ENCODE results near the gene ADAMTS16.

Gene ADAMTS16

GRCh38 chr5:5141625-5142525 lies 1.7 kb downstream of the ADAMTS16 start:
- peak; percentile 70 for DNase-seq

GRCh38 chr5:5144441-5144840 lies 4.3 kb downstream of the ADAMTS16 start:
- no peak for DNase-seq

- DNase-seq = peak; percentile 93
Measured at GRCh38 chr5:5145651-5146529, 5.8 kb downstream of the ADAMTS16 start.

- no peak for DNase-seq
Measured at GRCh38 chr5:5146530-5147160, 6.5 kb downstream of the ADAMTS16 start.

GRCh38 chr5:5149154-5149553 lies 9.0 kb downstream of the ADAMTS16 start:
- no peak for DNase-seq

- no peak for DNase-seq
Measured at GRCh38 chr5:5150667-5151066, 10.5 kb downstream of the ADAMTS16 start.

GRCh38 chr5:5154733-5155132 lies 14.6 kb downstream of the ADAMTS16 start:
- DNase-seq = no peak

GRCh38 chr5:5155617-5156016 lies 15.5 kb downstream of the ADAMTS16 start:
- DNase-seq = no peak

GRCh38 chr5:5156471-5157082 lies 16.4 kb downstream of the ADAMTS16 start:
- no peak for DNase-seq

- DNase-seq = no peak
Measured at GRCh38 chr5:5158472-5158895, 18.4 kb downstream of the ADAMTS16 start.

GRCh38 chr5:5159282-5160103 lies 19.4 kb downstream of the ADAMTS16 start:
- DNase-seq = no peak

GRCh38 chr5:5164163-5164562 lies 24.0 kb downstream of the ADAMTS16 start:
- DNase-seq = no peak

- peak; percentile 87 for DNase-seq
Measured at GRCh38 chr5:5165541-5166002, 25.4 kb downstream of the ADAMTS16 start.

- DNase-seq = no peak
Measured at GRCh38 chr5:5169466-5169865, 29.3 kb downstream of the ADAMTS16 start.

GRCh38 chr5:5178136-5178535 lies 38.0 kb downstream of the ADAMTS16 start:
- DNase-seq = no peak

- no peak for DNase-seq
Measured at GRCh38 chr5:5178580-5178979, 38.5 kb downstream of the ADAMTS16 start.

- DNase-seq = no peak
Measured at GRCh38 chr5:5179079-5179478, 38.9 kb downstream of the ADAMTS16 start.

GRCh38 chr5:5179597-5179996 lies 39.5 kb downstream of the ADAMTS16 start:
- DNase-seq = no peak

GRCh38 chr5:5181650-5182324 lies 41.7 kb downstream of the ADAMTS16 start:
- DNase-seq = no peak

- no peak for DNase-seq
Measured at GRCh38 chr5:5182508-5183188, 42.5 kb downstream of the ADAMTS16 start.

Data from EL (cell line).